GM12878 (cell line): ENCODE data around the gene UBA7. TPM values are rescaled to one million over a fixed set of nuclear protein-coding genes. Genes with fewer than 3 reads are reported as not detected.

Experiments
- HSF1 ChIP-seq: fragments of 150-350 bp; IDR thresholded peaks from 2 replicates; pipeline ENCODE4 v1.6.1; 2014; ENCODE audit warnings: mild to moderate bottlenecking, low read depth, low read length
- MTA3 ChIP-seq: IDR thresholded peaks from 2 replicates; pipeline ENCODE4 v1.6.1; 2012; ENCODE audit warnings: low read length, inconsistent platforms, borderline replicate concordance
- NBN ChIP-seq: fragments of 450-650 bp; IDR thresholded peaks from 2 replicates; pipeline ENCODE4 v1.6.1; 2016
- NFIC ChIP-seq: IDR thresholded peaks from 2 replicates; pipeline ENCODE4 v1.6.1; 2012; ENCODE audit warnings: low read depth, mild to moderate bottlenecking, inconsistent platforms, low read length, moderate library complexity
- NFYA ChIP-seq: IDR thresholded peaks from 2 replicates; pipeline ENCODE4 v1.6.1; 2011; ENCODE audit warnings: low read depth, mild to moderate bottlenecking, low read length, improper control_type of control experiment, borderline replicate concordance
- NR2C1 ChIP-seq: fragments of 450-650 bp; IDR thresholded peaks from 2 replicates; pipeline ENCODE4 v1.6.1; 2017; ENCODE audit warnings: antibody characterized with exemption, mild to moderate bottlenecking, moderate library complexity
- POLR2A ChIP-seq: IDR thresholded peaks from 2 replicates; pipeline ENCODE4 v1.6.1; 2011; ENCODE audit warnings: low read depth, mild to moderate bottlenecking, low read length
- RELA ChIP-seq: fragments of 450-650 bp; IDR thresholded peaks from 2 replicates; pipeline ENCODE4 v1.8.0; 2014; ENCODE audit warnings: borderline replicate concordance; ENCODE audit not compliant: partially characterized antibody
- SMAD1 ChIP-seq: fragments of 450-650 bp; IDR thresholded peaks from 2 replicates; pipeline ENCODE4 v1.6.1; 2018; ENCODE audit warnings: mild to moderate bottlenecking, low read depth; ENCODE audit not compliant: partially characterized antibody
- SUZ12 ChIP-seq: fragments of 200-600 bp; sonication (generic); IDR thresholded peaks from one replicate; pipeline ENCODE4 v1.6.1; 2018; ENCODE audit warnings: antibody characterized with exemption, mild to moderate bottlenecking; ENCODE audit not compliant: unreplicated experiment
- TAF1 ChIP-seq: IDR thresholded peaks from 2 replicates; pipeline ENCODE4 v1.6.1; 2011; ENCODE audit warnings: mild to moderate bottlenecking, low read depth, low read length, borderline replicate concordance
- YBX1 ChIP-seq: fragments of 450-650 bp; IDR thresholded peaks from 2 replicates; pipeline ENCODE4 v1.6.1; 2016; ENCODE audit warnings: antibody characterized with exemption
- ZBED1 ChIP-seq: IDR thresholded peaks from 2 replicates; pipeline ENCODE4 v1.6.1; 2016; ENCODE audit warnings: borderline replicate concordance
- ZBTB4 ChIP-seq: fragments of 450-650 bp; formaldehyde crosslinking; IDR thresholded peaks from 2 replicates; pipeline ENCODE4 v1.4.0; 2022; ENCODE audit warnings: mild to moderate bottlenecking, moderate library complexity
- polyA plus RNA-seq, 11 experiments: library from polyadenylated mRNA; depleted of rRNA in 4 of 11; unstranded in 6 of 11; stranded (reverse) in 5 of 11; fragments of >200 nt; fragmentation: Nextera tagmentation in 4 of 11; fragmentation: Illumina TruSeq in 1 of 11; extraction: Ambion mirVana in 4 of 11; extraction: Trizol in 1 of 11; gene quantifications; 1 replicate in 1 of 11; 2 replicates in 10 of 11; pipeline versions ENCODE4 v1.2.1 to v1.2.3, GENCODE V29; 2011 to 2016; ENCODE audit warnings: inconsistent platforms in 2 of 11, missing spikeins in 2 of 11, low read depth in 1 of 11
- total RNA-seq, 4 experiments: library from RNA; depleted of rRNA in 3 of 4; stranded (reverse); fragments of >200 nt in 3 of 4; fragmentation: Illumina TruSeq in 1 of 4; extraction: Trizol in 1 of 4; gene quantifications; 2 replicates each; pipeline versions ENCODE4 v1.2.1 to v1.2.3, GENCODE V29; 2013 to 2021
- TF ChIP-seq, protein P1 (sequence below): fragments of 450-650 bp; IDR thresholded peaks from 2 replicates; pipeline ENCODE4 v1.6.1; 2018; ENCODE audit warnings: mild to moderate bottlenecking, low read depth, moderate library complexity; ENCODE audit not compliant: partially characterized antibody
- TF ChIP-seq, protein P2 (sequence below): IDR thresholded peaks from 2 replicates; pipeline ENCODE4 v1.6.1; 2012; ENCODE audit warnings: low read depth, low read length, improper control_type of control experiment

UBA7 gene
- total and polyA plus RNA-seq, 10 of the 15 experiments (the other 5 are each of a cell fraction or from before 2014, with no cell fraction given) = 11.8 to 116 (median 46.7) TPM

GRCh38 chr3:49786357-49787181, 27.2 kb downstream of the UBA7 start, which contains the start of gene IP6K1 (continued):
- peak; percentile 67 for TF ChIP-seq NFYA
- TF ChIP-seq HSF1 = no peak
- TF ChIP-seq ZBED1 = no peak
- TF ChIP-seq NR2C1 = no peak
- peak; percentile 86 for TF ChIP-seq RELA
- TF ChIP-seq, protein P1, sequence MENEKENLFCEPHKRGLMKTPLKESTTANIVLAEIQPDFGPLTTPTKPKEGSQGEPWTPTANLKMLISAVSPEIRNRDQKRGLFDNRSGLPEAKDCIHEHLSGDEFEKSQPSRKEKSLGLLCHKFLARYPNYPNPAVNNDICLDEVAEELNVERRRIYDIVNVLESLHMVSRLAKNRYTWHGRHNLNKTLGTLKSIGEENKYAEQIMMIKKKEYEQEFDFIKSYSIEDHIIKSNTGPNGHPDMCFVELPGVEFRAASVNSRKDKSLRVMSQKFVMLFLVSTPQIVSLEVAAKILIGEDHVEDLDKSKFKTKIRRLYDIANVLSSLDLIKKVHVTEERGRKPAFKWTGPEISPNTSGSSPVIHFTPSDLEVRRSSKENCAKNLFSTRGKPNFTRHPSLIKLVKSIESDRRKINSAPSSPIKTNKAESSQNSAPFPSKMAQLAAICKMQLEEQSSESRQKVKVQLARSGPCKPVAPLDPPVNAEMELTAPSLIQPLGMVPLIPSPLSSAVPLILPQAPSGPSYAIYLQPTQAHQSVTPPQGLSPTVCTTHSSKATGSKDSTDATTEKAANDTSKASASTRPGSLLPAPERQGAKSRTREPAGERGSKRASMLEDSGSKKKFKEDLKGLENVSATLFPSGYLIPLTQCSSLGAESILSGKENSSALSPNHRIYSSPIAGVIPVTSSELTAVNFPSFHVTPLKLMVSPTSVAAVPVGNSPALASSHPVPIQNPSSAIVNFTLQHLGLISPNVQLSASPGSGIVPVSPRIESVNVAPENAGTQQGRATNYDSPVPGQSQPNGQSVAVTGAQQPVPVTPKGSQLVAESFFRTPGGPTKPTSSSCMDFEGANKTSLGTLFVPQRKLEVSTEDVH = no peak
- TF ChIP-seq, protein P2, sequence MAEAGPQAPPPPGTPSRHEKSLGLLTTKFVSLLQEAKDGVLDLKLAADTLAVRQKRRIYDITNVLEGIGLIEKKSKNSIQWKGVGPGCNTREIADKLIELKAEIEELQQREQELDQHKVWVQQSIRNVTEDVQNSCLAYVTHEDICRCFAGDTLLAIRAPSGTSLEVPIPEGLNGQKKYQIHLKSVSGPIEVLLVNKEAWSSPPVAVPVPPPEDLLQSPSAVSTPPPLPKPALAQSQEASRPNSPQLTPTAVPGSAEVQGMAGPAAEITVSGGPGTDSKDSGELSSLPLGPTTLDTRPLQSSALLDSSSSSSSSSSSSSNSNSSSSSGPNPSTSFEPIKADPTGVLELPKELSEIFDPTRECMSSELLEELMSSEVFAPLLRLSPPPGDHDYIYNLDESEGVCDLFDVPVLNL = no peak
- peak; percentile 79 for TF ChIP-seq NBN
- TF ChIP-seq YBX1 = no peak
- no peak for TF ChIP-seq MTA3
- TF ChIP-seq ZBTB4 (CRISPR knock-in tag) = 0 out of 2 replicates have a peak, but pooled peaks have one; percentile 9
- TF ChIP-seq POLR2A = peak; percentile 96
- TF ChIP-seq TAF1 = 0 out of 2 replicates have a peak, but pooled peaks have one; percentile 32
- no peak for TF ChIP-seq NFIC
- peak; percentile 61 for TF ChIP-seq SMAD1
- no peak for TF ChIP-seq SUZ12
